ENCODE data around the gene NUP214.

The NUP214 gene

DNA sequence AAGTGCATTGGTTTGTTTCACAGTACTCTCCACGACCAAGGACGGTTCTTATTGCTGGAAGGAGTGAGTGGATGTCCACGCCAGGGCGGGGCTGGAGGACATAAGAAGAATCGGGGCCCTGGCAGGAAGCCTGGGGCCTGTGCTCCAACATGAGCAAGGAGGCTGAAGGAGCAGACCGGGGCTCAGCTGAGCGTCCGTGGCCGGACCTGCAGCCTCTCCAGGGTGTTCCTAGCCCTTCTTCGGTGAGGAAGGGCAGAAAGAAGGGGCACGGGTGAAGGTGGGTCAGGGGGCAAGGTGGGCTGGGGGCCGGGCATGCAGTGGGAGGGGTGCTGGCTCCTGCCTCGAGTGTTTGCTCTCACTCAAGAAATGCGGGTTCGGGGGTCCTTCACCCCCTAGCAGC, 132.8 kb downstream of the NUP214 start:
- no peaks in the 10 kb centered on the region for H4K20me1 ChIP-seq (ENCODE audit: control insufficient read depth, insufficient read depth, low read depth, low read length)
- H3K4me2 ChIP-seq (ENCODE audit: low read length), result no peak overlapping the region
- H3K36me3 ChIP-seq (ENCODE audit: control insufficient read depth, low read length), result peaks cover 45% of the 10 kb centered on the region
- no peaks in the 10 kb centered on the region for H3K9me3 ChIP-seq (ENCODE audit: control insufficient read depth, insufficient read depth, low read length)
- H3K79me2 ChIP-seq (ENCODE audit: control insufficient read depth, low read length), result peaks cover 29% of the 10 kb centered on the region
- H3K4me3 ChIP-seq (ENCODE audit: low read length), result no peak overlapping the region
- H3K27ac ChIP-seq (ENCODE audit: low read depth, low read length), result peak overlapping the region; percentile 91; the same call in 1 of the 2 replicates
- TF ChIP-seq, protein P1, sequence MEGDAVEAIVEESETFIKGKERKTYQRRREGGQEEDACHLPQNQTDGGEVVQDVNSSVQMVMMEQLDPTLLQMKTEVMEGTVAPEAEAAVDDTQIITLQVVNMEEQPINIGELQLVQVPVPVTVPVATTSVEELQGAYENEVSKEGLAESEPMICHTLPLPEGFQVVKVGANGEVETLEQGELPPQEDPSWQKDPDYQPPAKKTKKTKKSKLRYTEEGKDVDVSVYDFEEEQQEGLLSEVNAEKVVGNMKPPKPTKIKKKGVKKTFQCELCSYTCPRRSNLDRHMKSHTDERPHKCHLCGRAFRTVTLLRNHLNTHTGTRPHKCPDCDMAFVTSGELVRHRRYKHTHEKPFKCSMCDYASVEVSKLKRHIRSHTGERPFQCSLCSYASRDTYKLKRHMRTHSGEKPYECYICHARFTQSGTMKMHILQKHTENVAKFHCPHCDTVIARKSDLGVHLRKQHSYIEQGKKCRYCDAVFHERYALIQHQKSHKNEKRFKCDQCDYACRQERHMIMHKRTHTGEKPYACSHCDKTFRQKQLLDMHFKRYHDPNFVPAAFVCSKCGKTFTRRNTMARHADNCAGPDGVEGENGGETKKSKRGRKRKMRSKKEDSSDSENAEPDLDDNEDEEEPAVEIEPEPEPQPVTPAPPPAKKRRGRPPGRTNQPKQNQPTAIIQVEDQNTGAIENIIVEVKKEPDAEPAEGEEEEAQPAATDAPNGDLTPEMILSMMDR (IDR thresholded peaks at IDR 0.05; ENCODE audit: low read depth, low read length, poor library complexity, severe bottlenecking), result no peak
- no peak for TF ChIP-seq EZH2phosphoT487 (IDR thresholded peaks at IDR 0.05; ENCODE audit: borderline replicate concordance, low read length)
- no peaks in the 10 kb centered on the region for H3K9me2 ChIP-seq (replicated peaks; ENCODE audit: control insufficient read depth, low read length)
- no peaks in the 10 kb centered on the region for H3K27me3 ChIP-seq (ENCODE audit: control insufficient read depth, low read length)
- peaks cover 29% of the 10 kb centered on the region for H3F3A ChIP-seq (ENCODE audit: control insufficient read depth, insufficient read depth)
- H3K4me1 ChIP-seq (ENCODE audit: control insufficient read depth, low read length), result peaks cover 58% of the 10 kb centered on the region

DNA sequence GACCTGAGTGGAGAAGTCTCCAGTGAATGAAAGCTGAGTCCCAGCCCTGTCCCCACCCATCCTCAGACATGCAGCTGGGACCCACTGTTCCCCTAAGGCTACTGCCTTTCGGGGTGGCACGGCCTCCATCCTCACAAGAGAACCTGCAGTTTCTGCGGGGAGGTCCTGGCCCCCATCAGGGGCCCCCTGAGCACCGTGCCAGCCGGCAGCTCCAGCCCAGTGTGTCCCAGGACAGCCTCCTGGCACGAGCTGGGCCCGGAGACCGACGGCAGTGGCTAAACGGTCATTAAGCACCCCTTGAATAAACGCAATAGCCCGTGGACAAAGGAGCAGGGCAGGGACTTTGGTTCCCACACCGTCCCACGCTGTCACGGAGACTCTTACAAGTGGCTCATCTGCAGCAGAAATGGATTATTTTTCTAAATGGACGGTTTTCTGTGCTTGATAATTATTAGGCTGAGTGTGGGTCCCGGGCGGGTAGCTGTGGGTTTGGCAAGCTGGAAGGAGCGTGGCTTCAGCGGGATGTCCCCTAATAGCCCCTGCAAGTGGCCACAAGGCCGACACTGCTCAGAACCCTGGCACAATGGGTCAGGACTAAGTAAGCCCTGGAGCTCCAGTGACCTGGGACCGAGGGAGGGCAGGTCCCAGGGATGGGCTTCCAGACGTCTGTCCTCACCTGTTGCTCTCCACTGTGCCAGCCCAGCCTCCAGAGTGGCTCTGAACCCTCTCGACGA, 133.5 kb downstream of the NUP214 start:
- Histone ChIP-seq H4K20me1 (ENCODE audit: control insufficient read depth, insufficient read depth, low read depth, low read length) (no peaks in the 10 kb centered on the region), H3K4me1 (ENCODE audit: control insufficient read depth, low read length) (peaks cover 57% of the 10 kb centered on the region), H3K27ac (ENCODE audit: low read depth, low read length) (no peak overlapping the region), H3K4me2 (ENCODE audit: low read length) (no peak overlapping the region), H3K4me3 (ENCODE audit: low read length) (no peak overlapping the region), H3K79me2 (ENCODE audit: control insufficient read depth, low read length) (peaks cover 33% of the 10 kb centered on the region), H3F3A (ENCODE audit: control insufficient read depth, insufficient read depth) (peaks cover 28% of the 10 kb centered on the region), H3K27me3 (ENCODE audit: control insufficient read depth, low read length) (no peaks in the 10 kb centered on the region), H3K36me3 (ENCODE audit: control insufficient read depth, low read length) (peaks cover 50% of the 10 kb centered on the region), H3K9me2 (replicated peaks; ENCODE audit: control insufficient read depth, low read length) (no peaks in the 10 kb centered on the region), H3K9me3 (ENCODE audit: control insufficient read depth, insufficient read depth, low read length) (no peaks in the 10 kb centered on the region)
- no peak for TF ChIP-seq EZH2phosphoT487 (IDR thresholded peaks at IDR 0.05; ENCODE audit: borderline replicate concordance, low read length)
- TF ChIP-seq, protein P1 (IDR thresholded peaks at IDR 0.05; ENCODE audit: low read depth, low read length, poor library complexity, severe bottlenecking), result no peak

DNA sequence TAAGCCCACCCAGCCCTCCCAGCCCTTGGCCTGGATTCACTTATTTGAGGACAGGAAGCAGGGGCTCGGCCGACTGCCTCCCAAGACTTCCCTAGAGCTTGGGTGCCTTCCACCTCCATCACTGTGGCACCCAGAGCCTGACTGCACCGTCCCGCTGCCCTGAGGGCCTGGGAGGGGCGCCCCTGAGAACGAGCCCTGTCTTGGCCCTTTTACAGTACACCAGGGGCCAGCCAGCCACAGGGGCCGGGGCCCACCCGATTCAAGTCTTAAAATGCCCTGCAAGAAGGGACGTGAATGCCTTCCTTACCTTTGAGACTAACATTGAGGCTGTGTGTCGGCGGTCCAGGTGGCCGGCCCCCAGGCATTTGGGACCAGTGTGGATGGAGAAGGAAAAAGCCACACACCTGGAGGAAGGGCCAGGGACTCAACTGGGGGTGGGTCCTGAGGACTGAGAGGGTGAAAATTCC, 134.1 kb downstream of the NUP214 start:
- no peak for TF ChIP-seq EZH2phosphoT487 (IDR thresholded peaks at IDR 0.05; ENCODE audit: borderline replicate concordance, low read length)
- TF ChIP-seq, protein P1 (IDR thresholded peaks at IDR 0.05; ENCODE audit: low read depth, low read length, poor library complexity, severe bottlenecking), result no peak
- Histone ChIP-seq H3K9me3 (ENCODE audit: control insufficient read depth, insufficient read depth, low read length) (no peaks in the 10 kb centered on the region), H3K4me3 (ENCODE audit: low read length) (no peak overlapping the region), H3K79me2 (ENCODE audit: control insufficient read depth, low read length) (peaks cover 39% of the 10 kb centered on the region), H3K9me2 (replicated peaks; ENCODE audit: control insufficient read depth, low read length) (no peaks in the 10 kb centered on the region), H3K27me3 (ENCODE audit: control insufficient read depth, low read length) (no peaks in the 10 kb centered on the region), H3F3A (ENCODE audit: control insufficient read depth, insufficient read depth) (peaks cover 30% of the 10 kb centered on the region), H3K27ac (ENCODE audit: low read depth, low read length) (no peak overlapping the region), H3K4me2 (ENCODE audit: low read length) (no peak overlapping the region), H4K20me1 (ENCODE audit: control insufficient read depth, insufficient read depth, low read depth, low read length) (no peaks in the 10 kb centered on the region), H3K4me1 (ENCODE audit: control insufficient read depth, low read length) (peaks cover 57% of the 10 kb centered on the region), H3K36me3 (ENCODE audit: control insufficient read depth, low read length) (peaks cover 56% of the 10 kb centered on the region)
